ENCODE measurements around the gene PNPLA7. TPM values are rescaled to one million over a fixed set of nuclear protein-coding genes. Genes with fewer than 3 reads are reported as not detected.
"Not testable (repeated sequence)": the region's sequence is repeated elsewhere in the genome, so short reads cannot be mapped to it uniquely, and the experiment has no call there.

The PNPLA7 gene
- polyA plus RNA-seq, 6 donors from 2014 or later = 3.0 to 6.5 (median 5.8) TPM

- ATAC-seq (ENCODE audit: low read depth in 2 of 2) (no peak), DNase-seq (no peak)
- no peaks in the 10 kb centered on the region for H3K9me3 Mint-ChIP-seq
- no peaks in the 10 kb centered on the region for H3K36me3 Mint-ChIP-seq
- peaks cover 0 to 6% (median 5%) of the 10 kb centered on the region in 3 donors for H3K4me1 Mint-ChIP-seq
- no peak overlapping the region for H3K4me3 Mint-ChIP-seq
- no peaks in the 10 kb centered on the region for H3K27me3 Mint-ChIP-seq
- peak overlapping the region in 1 of 6 donors; percentile 42 for H3K27ac Mint-ChIP-seq
Measured at GRCh38 chr9:137524161-137524980, 25.8 kb downstream of the PNPLA7 start.

- H3K27ac Mint-ChIP-seq = no peak overlapping the region
- DNase-seq = no peak
- H3K9me3 Mint-ChIP-seq = no peaks in the 10 kb centered on the region
- peaks cover 0 to 7% (median 5%) of the 10 kb centered on the region in 3 donors for H3K4me1 Mint-ChIP-seq
- no peak for ATAC-seq (ENCODE audit: low read depth in 2 of 2)
- no peaks in the 10 kb centered on the region for H3K36me3 Mint-ChIP-seq
- no peaks in the 10 kb centered on the region for H3K27me3 Mint-ChIP-seq
- no peak overlapping the region for H3K4me3 Mint-ChIP-seq
Measured at GRCh38 chr9:137522746-137523455, 27.3 kb downstream of the PNPLA7 start.

- Mint-ChIP-seq H3K27ac (no peak overlapping the region), H3K4me1 (peaks cover 0 to 7% (median 5%) of the 10 kb centered on the region in 3 donors), H3K36me3 (no peaks in the 10 kb centered on the region), H3K27me3 (no peaks in the 10 kb centered on the region), H3K4me3 (no peak overlapping the region), H3K9me3 (no peaks in the 10 kb centered on the region)
- DNase-seq (no peak), ATAC-seq (ENCODE audit: low read depth in 2 of 2) (no peak)
Measured at GRCh38 chr9:137521405-137521985, 28.7 kb downstream of the PNPLA7 start.

- Mint-ChIP-seq H3K4me3 (no peak overlapping the region), H3K9me3 (no peaks in the 10 kb centered on the region), H3K4me1 (peaks cover 0 to 7% (median 5%) of the 10 kb centered on the region in 3 donors), H3K27me3 (no peaks in the 10 kb centered on the region), H3K36me3 (no peaks in the 10 kb centered on the region), H3K27ac (no peak overlapping the region)
- ATAC-seq (ENCODE audit: low read depth in 2 of 2) (no peak), DNase-seq (no peak)
Measured at GRCh38 chr9:137520614-137521404, 29.4 kb downstream of the PNPLA7 start.

- ATAC-seq (ENCODE audit: low read depth in 2 of 2) (no peak), DNase-seq (no peak)
- H3K4me1 Mint-ChIP-seq = peaks cover 0 to 3% (median 0%) of the 10 kb centered on the region in 3 donors
- H3K27ac Mint-ChIP-seq = peak overlapping the region in 2 of 6 donors; percentile 39 to 63
- no peaks in the 10 kb centered on the region for H3K9me3 Mint-ChIP-seq
- no peaks in the 10 kb centered on the region for H3K27me3 Mint-ChIP-seq
- no peak overlapping the region for H3K4me3 Mint-ChIP-seq
- H3K36me3 Mint-ChIP-seq = no peaks in the 10 kb centered on the region
Measured at GRCh38 chr9:137519553-137519952, 30.6 kb downstream of the PNPLA7 start.

GRCh38 chr9:137518661-137519459 is 31.3 kb downstream of the PNPLA7 start:
- not testable (repeated sequence) for ATAC-seq (ENCODE audit: low read depth in 2 of 2); H3K4me3 Mint-ChIP-seq; H3K27me3 Mint-ChIP-seq; H3K4me1 Mint-ChIP-seq; DNase-seq; H3K9me3 Mint-ChIP-seq; H3K36me3 Mint-ChIP-seq
- peak overlapping the region in 1 of 6 donors; percentile 63 for H3K27ac Mint-ChIP-seq

GRCh38 chr9:137516144-137516917 is 33.9 kb downstream of the PNPLA7 start:
- Mint-ChIP-seq H3K27me3 (no peaks in the 10 kb centered on the region), H3K4me1 (peaks cover 2 to 9% (median 8%) of the 10 kb centered on the region in 3 donors), H3K4me3 (no peak overlapping the region), H3K27ac (peak overlapping the region in 1 of 6 donors; percentile 36), H3K9me3 (peaks cover 0 to 2% (median 0%) of the 10 kb centered on the region in 7 donors), H3K36me3 (peaks cover 0 to 3% of the 10 kb centered on the region in 2 donors)
- DNase-seq = no peak
- ATAC-seq (ENCODE audit: low read depth in 2 of 2) = no peak

- H3K4me1 Mint-ChIP-seq = peaks cover 2 to 9% (median 8%) of the 10 kb centered on the region in 3 donors
- H3K9me3 Mint-ChIP-seq = peaks cover 0 to 3% (median 0%) of the 10 kb centered on the region in 7 donors
- DNase-seq = no peak
- H3K27me3 Mint-ChIP-seq = no peaks in the 10 kb centered on the region
- peaks cover 0 to 3% of the 10 kb centered on the region in 2 donors for H3K36me3 Mint-ChIP-seq
- ATAC-seq (ENCODE audit: low read depth in 2 of 2) = no peak
- no peak overlapping the region for H3K4me3 Mint-ChIP-seq
- H3K27ac Mint-ChIP-seq = no peak overlapping the region
Measured at GRCh38 chr9:137515338-137515724, 34.9 kb downstream of the PNPLA7 start.

GRCh38 chr9:137514691-137515337 is 35.4 kb downstream of the PNPLA7 start:
- no peak for DNase-seq

GRCh38 chr9:137513801-137514570 is 36.2 kb downstream of the PNPLA7 start:
- not testable (repeated sequence) for H3K27me3 Mint-ChIP-seq; H3K27ac Mint-ChIP-seq; H3K4me1 Mint-ChIP-seq; DNase-seq; ATAC-seq (ENCODE audit: low read depth in 2 of 2); H3K9me3 Mint-ChIP-seq; H3K36me3 Mint-ChIP-seq; H3K4me3 Mint-ChIP-seq

More at GRCh38 chr9:137514691-137515337, 35.4 kb downstream of the PNPLA7 start:
- H3K27ac Mint-ChIP-seq = no peak overlapping the region
- H3K4me3 Mint-ChIP-seq = no peak overlapping the region
- H3K9me3 Mint-ChIP-seq = peaks cover 0 to 3% (median 0%) of the 10 kb centered on the region in 7 donors
- no peak for ATAC-seq (ENCODE audit: low read depth in 2 of 2)
- H3K4me1 Mint-ChIP-seq = peaks cover 2 to 9% (median 8%) of the 10 kb centered on the region in 3 donors
- peaks cover 0 to 3% of the 10 kb centered on the region in 2 donors for H3K36me3 Mint-ChIP-seq
- no peaks in the 10 kb centered on the region for H3K27me3 Mint-ChIP-seq

- not testable (repeated sequence) for H3K4me3 Mint-ChIP-seq; H3K9me3 Mint-ChIP-seq; H3K4me1 Mint-ChIP-seq; ATAC-seq (ENCODE audit: low read depth in 2 of 2); DNase-seq; H3K27me3 Mint-ChIP-seq
- Mint-ChIP-seq H3K36me3 (peaks cover 11 to 12% of the 10 kb centered on the region in 2 donors), H3K27ac (peak overlapping the region in 1 of 6 donors; percentile 50)
Measured at GRCh38 chr9:137513136-137513535, 37.1 kb downstream of the PNPLA7 start.

All from naive B cell (primary cell).